GM10266 (cell line): Measurements from ENCODE around the gene STYXL1.

ENCODE experiments used
- DNase-seq: peaks from one replicate; pipeline ENCODE4 v3.0.0; 2012; ENCODE audit errors: extremely low spot score
- TF ChIP-seq, protein P1 (sequence below): IDR thresholded peaks from 2 replicates; pipeline ENCODE4 v1.5.1; 2012; ENCODE audit warnings: mild to moderate bottlenecking, low read depth; ENCODE audit not compliant: control insufficient read depth, insufficient read depth; ENCODE audit errors: missing control alignments

STYXL1 gene

DNA sequence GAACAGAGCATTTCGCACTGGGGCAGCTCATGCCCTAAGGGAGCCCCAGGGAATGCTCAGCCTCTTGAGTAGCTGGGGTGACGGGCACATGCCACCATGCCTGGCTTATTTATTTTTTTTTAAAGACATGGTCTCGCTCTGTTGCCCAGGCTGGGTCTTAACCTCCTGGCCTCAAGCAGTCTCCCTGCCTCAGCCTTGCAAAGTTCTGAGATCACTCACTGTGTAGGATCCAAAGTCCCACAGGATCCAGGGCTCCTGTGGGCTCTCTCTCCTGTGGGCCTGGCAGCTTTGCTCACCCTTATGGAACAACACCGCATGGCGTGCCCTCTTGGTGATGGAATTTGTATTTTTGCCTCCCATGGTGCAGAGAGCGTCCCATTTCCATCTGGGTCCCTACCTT, 87.4 kb downstream of the STYXL1 start:
- TF ChIP-seq, protein P1, sequence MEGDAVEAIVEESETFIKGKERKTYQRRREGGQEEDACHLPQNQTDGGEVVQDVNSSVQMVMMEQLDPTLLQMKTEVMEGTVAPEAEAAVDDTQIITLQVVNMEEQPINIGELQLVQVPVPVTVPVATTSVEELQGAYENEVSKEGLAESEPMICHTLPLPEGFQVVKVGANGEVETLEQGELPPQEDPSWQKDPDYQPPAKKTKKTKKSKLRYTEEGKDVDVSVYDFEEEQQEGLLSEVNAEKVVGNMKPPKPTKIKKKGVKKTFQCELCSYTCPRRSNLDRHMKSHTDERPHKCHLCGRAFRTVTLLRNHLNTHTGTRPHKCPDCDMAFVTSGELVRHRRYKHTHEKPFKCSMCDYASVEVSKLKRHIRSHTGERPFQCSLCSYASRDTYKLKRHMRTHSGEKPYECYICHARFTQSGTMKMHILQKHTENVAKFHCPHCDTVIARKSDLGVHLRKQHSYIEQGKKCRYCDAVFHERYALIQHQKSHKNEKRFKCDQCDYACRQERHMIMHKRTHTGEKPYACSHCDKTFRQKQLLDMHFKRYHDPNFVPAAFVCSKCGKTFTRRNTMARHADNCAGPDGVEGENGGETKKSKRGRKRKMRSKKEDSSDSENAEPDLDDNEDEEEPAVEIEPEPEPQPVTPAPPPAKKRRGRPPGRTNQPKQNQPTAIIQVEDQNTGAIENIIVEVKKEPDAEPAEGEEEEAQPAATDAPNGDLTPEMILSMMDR: no peak
- DNase-seq: no peak

DNA sequence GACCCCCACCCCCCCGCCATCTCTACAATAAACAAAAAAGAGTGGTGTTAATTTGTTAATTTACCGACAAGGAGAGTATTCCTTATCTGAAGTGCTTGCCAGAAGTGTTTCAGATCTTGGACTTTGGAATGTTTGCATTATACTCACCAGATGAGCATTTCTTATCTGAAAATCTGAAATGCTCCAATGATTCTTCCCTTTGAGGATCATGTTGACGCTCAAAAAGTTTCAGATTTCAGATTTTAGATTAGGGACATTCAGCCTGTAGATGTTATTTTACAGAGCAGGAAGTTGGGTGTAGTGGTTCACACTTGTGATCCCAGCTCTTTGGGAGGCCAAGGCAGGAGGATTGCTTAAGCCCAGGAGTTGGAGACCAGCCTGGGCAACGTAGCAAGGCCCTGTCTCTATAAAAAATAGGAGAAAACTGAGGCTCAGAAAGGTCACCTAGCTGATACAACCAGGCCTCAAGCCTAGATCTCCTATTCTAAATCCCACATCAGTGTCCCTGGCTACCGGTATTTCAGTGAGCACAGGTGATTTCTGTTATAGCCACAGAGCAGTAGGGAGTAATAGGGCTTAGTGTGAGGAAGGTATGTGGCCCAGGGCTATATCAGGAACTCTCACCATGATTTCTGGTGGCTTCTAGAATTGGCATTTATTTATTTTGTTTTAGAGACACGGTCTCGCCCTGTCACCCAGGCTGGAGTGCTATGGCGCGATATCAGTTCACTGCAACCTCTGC, 88.8 kb downstream of the STYXL1 start:
- TF ChIP-seq, protein P1: no peak
- no peak for DNase-seq

DNA sequence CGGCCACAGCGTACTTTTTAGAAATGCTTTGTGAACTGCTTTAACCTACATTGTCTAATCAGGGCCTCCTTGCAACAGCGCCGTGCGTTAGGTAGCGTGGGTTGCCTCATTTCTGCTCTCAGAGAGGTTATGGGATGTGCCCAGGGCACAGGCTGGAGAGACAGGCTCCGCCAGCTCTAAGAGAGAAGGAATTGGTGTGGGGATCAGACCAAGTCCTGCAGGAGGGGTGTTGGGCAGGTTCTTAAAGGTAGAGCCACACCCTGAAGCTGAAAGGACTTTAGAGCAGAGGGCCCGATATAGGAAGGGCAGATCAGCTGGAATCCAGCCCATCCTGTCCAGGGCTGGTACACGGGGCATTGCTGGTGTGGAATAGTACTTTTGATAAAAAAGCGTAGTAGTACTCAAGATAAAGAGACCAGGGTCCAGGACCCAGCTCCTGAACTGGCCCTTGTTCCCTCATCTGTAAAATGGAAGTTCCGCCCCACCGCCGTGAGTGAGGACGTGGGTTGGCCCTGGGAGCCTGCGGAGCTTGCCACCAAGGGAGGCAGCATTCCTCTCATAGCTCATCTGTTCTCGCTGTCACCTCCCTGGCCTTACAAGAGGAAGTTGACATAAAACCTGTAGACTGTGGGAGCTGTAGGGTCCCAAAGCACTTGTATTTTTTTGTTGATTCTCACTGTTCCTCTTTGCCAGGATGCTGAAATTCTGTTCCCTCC, 90.6 kb downstream of the STYXL1 start:
- TF ChIP-seq, protein P1: no peak

DNA sequence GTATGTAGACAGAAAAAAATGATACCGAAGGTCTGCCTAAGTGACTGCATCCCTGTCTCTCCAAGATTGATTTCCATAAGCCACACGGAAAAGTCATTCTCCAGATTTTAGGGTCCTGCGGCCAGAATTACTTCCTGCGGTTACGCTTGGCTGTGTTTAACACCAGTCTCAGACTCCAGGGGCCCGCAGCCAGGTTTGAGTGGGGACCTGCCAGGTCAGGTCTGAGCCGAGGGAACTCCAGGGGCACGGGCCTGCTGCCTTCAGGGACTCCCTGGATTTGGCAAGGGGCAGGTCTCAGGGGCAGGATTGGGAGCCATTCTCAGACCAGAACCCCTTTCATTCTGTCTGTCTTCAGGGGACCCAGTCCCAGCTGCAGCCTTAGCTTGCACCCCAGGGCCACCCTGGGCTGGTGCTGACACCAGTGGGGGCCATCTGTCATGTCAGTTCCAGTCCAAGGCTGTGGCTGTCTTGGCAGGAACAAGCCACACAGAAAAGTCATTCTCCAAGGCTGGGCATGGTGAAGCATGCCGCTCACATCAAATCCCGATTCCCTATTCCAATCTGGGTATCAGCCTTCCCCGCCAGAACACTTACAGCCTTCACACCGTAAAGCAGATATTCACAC, 92.4 kb downstream of the STYXL1 start:
- DNase-seq: no peak

More for the DNA sequence above, 90.6 kb downstream of the STYXL1 start:
- DNase-seq: no peak

DNA sequence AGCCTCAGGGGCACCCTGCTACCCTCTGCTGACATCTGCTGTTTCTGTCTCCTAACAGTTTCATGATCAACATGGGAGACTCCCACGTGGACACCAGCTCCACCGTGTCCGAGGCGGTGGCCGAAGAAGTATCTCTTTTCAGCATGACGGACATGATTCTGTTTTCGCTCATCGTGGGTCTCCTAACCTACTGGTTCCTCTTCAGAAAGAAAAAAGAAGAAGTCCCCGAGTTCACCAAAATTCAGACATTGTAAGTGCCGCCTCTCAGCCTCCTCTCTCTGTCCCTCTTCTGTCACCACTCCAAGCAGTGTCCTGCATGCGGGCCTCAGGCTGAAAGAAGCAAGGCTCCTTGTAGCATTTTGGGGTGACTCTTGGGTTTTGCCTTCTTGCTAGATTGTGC, 93.9 kb downstream of the STYXL1 start:
- TF ChIP-seq, protein P1: no peak
- DNase-seq: no peak

More for the DNA sequence above, 92.4 kb downstream of the STYXL1 start:
- TF ChIP-seq, protein P1: no peak

DNA sequence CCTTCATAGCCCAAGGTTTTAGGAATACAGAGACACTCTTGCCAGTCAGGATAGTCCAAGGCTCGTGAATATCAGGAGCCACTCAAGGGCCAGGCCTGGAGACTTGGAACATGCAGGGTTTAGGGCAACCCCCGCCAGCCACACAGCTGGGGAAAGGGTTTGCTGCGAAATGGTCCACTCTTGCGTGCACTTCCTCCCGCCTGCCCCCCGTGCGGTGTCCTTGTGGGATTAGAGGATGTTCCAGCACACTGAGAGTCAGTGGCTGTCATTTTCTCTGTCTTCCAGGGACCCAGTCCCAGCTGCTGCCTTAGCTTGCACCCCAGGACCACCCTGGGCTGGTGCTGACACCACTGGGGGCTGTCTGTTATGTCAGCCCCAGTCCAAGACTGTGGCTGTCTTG, 94.4 kb downstream of the STYXL1 start:
- TF ChIP-seq, protein P1: no peak
- DNase-seq: no peak

DNA sequence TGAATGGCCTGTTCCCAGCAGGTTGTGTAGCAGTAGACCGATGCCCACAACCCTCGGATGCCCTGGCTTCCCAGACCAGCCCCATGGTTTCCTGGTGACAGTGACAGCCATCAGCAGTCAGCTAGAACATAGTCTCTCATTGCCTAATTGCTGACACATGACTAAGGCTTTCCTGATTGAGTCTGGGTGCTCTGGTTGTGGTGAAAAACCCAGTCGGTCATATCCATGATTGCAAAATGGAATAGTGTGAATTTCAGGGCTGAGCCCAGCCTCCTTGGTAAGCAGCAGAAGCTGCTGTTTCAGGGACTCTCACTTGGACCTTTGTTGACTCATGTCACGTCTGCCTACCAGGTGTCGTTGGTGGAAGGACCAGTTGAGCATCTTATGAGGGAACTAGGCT, 96.3 kb downstream of the STYXL1 start:
- TF ChIP-seq, protein P1: no peak
- no peak for DNase-seq
